HL-60/S4 (cell line): ENCODE measurements around the gene LIMK2.
"Not testable (repeated sequence)": the region's sequence is repeated elsewhere in the genome, so short reads cannot be mapped to it uniquely, and the experiment has no call there.

Source experiments
- in situ Hi-C: fragments of 300-500 bp; cut with MboI; formaldehyde crosslinking; loops from 2 replicates; pipeline ENCODE4 v1.14.3; 2022; ENCODE audit warnings: low sequenced_read_pairs

Gene LIMK2

DNA sequence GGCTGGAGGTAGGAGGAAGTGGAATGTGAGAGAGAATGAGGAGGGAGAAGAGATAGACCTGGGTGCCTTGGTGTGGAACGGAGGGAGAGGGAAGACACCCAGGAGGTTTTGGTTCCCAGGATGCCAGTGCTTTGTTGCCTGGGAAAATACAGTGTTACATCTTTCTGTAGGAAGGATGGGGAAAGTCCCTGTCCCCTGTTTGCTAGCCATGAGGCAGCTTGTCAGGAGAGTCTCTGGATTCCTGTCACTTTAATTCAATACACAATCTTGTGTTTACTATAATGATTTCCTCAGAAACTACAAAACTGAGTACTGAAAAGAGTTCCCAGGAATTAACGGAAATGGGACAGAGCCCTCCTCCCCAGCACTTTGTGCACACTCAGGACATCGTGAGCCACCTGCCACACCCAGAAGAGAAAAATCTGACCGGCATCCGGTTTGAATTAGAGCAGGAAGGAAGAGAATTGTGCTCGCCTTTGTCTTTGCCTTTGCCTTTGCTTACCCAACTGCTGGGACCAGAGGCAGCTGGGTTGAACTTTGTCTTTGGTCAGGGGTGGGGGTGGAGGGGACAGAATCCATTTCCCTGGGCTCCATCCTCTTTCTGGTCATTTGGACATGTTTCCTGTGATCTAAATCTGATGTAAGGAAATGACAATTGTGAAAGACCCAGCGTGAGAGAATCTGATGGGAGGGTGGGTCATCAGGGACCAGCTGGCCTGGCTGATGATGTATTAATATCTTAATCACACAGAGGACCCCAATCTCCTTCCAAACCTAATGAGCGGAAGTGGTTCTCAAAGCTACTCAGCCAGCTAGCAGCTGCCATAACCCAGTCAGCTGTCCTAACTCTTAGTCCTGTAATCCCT, 1.3 kb upstream of the LIMK2 start:
- in situ Hi-C loops: no loop called here

DNA sequence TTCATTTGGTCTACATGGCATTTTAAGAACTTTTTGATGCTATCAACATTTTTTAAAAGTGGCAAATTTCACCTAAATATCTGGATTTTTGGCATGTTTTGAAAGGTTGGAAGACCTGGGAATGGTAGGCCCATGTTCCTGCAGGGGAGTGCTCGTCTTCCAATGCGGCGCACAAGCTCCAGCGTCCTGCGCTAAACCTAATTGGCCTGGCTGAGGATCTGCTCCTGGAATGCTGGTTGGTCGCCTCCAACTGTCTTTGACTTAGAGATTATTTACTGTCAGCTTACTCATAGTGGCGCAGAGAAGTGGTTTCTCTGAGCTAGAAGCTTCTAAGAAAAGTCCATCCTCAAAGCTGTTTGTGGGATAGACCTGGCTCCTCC, 626 bp upstream of the LIMK2 start:
- in situ Hi-C loops: no loop called here

DNA sequence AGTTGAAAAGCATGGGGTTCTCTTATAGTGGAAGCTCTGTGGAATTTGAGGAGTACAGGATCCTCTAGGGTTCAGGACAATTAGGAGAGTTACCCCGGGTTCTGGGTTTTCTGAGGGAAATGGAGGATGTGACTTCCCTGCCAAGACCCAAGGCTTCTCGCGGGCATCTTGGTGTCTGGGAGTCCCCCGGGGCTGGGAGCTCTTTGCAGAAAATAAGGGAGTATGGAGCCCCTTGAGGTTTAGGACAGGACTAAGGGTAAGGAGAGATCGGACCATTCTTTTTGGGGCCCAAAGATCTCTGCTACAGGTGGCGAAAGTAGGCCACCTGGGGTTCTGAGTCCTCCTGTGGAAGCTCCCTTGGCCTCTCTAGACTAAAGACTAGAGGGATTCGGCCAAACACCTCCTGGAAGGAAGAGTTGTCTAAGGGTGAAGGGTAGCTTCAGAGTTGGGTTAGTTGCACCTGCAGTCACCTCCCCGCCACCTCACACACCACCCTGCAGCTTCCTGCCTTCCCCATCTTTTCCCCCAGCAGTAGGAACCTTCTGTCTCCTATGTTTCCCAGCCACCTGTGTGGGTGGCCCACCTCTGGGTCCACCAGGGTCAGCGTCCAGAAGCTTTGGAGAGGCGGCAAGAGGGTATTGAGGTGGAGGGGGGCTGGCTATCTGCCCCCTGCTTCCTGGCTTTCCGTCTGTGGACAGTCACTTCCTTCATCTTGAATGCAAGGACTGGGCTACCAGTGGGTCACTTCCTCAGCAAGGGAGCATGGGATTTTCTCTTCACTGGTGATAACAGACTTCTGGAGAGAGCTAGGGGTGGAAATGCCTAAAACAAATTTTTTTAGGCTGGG, 908 bp downstream of the LIMK2 start:
- in situ Hi-C loops: no loop called here

DNA sequence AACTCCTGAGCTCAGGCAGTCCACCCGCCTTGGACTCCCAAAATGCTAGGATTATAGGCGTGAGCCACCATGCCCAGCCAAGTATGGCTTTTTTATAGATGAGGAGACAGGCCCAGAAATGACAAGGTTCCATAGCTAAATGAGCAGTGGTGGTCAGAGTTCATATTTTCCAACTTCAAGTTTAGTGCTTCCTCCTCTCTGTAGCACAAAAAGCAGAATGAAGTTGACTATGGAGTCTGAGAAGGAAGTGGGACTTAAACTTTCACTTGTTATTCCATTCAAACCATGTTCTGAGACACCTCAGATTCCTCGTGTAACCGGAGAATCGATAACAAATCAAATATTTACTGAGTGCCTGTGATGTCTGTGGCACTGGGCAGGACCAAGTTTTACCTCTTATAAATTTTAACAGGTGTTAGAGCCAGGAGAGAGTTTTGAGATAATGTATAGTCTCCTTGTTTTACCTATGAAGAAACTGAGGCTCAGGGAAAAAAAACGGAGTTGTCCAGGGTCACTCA, 3.0 kb downstream of the LIMK2 start:
- in situ Hi-C loops: no loop called here

DNA sequence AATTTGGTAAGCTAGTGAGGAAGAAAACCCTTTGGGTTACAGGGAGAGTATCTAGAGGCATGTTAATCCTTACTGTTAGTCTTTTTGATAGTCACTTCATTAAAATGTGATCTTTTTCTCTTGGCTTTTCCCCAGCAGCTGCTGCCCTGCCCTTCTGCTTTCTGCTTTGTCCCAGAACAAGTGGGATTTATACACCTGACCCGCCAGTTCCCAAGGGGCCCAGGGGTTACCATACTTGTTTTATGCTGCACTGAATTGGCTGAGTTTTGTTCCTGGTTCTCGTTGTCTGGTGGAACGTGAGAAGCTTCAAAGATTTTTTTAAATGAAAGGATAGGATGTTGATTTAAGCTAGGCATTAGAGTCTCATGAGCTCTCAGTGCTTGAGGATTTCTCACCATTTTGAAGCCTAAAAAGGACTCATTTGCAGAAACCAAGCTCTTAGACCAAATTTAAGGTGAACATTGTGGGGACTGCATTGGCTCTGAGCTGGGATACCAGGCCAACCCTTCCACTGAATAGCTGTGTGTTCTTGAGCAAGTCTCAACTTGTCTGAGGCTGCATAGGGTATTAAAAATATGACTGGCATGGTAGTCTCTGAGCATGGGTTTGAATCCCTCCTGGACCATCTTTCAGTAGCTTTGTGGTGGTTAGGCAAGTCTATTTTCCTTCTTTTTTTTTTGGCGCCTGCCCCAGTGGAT, 6.6 kb downstream of the LIMK2 start:
- in situ Hi-C loops: no loop called here

DNA sequence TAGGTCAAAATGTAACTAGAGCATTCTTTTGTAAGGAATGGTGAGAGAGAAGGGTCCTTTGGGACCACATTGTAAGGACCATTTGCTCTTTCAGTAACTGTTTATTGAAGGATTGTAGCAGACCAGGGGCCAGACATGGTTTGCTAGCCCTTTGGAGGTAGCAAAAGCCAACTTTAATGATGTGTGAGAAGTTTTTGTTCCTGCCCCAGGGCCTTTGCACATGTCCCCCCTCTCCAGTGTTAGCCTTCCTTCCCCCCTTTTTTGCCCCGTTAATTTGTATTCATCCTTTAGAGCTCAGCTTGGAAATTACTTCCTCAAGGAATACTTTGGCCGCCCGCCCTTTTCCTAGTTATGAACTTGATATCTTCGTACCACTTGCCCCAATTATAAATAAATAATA, 9.0 kb downstream of the LIMK2 start:
- in situ Hi-C loops: no loop called here

DNA sequence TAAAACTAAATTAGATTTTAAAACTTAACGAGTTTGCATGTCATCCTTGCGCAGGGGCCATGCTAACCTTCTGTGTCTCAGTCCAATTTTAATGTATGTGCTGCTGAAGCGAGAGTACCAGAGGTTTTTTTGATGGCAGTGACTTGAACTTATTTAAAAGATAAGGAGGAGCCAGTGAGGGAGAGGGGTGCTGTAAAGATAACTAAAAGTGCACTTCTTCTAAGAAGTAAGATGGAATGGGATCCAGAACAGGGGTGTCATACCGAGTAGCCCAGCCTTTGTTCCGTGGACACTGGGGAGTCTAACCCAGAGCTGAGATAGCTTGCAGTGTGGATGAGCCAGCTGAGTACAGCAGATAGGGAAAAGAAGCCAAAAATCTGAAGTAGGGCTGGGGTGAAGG, 10.6 kb downstream of the LIMK2 start:
- in situ Hi-C loops: no loop called here

DNA sequence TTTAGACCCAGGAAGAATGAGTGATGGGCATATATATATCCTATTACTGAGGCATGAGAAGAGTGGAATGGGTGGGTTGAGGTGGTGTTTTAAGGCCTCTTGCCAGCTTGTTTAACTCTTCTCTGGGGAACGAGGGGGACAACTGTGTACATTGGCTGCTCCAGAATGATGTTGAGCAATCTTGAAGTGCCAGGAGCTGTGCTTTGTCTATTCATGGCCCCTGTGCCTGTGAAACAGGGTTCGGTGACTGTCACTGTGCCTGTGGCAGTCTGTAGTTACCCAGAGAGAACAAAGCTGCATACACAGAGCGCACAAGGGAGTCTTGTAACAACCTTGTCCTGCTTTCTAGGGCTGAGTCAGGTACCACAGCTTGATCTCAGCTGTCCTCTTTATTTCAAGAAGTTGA, 11.7 kb downstream of the LIMK2 start:
- in situ Hi-C loops: no loop called here

DNA sequence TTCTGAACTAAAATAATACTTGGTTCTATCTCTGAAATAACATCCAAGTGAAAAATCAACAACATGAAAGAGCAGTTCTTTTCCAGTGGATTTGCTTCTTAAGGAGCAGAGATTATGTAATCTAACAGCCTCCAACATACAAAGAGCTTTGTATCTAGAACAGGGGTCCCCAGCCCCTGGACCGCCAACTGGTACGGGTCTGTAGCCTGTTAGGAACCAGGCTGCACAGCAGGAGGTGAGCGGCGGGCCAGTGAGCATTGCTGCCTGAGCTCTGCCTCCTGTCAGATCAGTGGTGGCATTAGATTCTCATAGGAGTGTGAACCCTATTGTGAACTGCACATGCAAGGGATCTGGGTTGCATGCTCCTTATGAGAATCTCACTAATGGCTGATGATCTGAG, 12.6 kb downstream of the LIMK2 start:
- in situ Hi-C loops: not testable (repeated sequence)

DNA sequence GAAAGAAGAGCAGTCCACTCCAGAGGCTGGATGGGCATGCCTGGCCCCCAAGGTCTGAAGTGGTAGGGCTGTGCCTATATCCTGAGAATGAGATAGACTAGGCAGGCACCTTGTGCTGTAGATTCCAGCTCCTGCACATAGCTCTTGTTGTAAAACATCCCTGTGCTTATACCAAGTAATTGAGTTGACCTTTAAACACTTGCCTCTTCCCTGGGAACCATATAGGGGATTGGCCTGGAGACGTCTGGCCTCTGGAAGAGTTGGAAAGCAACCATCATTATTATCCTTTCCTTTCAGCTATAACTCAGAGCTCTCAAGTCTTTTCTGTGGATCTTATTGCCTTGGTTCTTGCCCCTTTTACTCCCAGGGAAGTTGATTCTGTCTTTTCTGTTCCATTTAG, 15.1 kb downstream of the LIMK2 start:
- in situ Hi-C loops: no loop called here

DNA sequence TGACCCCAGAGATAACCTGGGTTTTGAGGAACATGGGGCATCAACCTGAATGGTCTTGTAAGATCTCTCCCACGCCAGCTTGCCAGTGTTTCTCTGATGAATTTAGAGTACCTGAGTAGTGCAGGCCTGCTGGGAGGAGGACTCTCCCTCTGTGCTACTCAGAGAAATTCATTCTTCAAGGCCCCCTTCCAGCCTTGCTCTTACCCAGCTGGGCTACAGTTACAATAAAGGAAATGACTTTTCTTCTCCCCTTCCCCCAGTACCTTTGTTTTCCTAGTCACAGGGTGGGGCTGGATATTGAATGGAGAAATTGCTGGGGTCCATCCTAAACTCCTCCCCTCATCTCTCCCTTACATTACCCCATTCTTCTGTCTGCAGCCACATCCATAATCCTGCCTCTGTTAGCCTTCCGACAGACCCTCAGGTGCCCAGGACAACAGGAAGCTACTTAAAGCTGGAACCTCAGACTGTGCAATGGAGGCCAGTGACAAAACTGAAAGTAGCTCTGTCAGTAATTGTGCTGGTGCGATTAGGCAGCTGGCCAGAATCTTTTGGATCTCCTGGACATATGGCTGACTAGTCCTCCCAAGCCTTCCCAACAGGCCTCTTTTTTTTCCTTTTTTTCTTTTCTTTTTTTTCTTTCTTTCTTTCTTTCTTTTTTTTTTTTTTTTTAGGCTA, 17.4 kb downstream of the LIMK2 start:
- in situ Hi-C loops: no loop called here

DNA sequence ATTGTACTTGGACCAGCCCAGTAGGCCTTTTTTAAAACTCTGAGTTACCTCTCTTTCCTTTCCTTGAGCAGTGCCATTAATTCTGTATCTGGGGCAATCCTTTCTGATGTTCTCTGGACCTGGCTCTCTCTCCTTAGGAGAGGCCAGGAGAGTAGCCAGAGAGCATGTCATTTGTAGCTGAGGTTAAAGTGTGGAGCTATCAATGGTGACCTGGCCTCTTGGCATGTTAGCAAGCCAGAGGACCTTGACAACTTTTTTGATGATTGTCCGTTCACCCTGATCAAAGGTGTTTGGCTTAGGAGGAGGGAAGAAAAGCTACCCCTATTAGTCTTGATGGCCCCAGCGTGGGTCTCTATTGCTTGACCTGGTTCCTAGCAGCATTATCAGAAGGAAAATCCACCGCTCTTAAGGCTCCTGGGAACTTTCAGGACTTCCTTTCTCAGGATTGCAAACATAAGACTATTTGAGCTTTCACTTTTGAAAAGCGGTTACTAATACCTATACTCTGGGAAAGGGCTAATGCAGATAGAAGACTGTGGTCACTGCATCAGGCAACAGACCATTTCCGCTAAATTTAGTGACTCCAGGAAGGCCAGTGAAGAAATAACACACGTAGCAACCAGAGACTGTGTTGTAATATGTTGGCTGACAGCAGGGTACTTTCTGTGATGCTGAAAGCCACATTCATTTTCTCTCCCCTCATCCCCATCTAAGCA, 18.2 kb downstream of the LIMK2 start:
- in situ Hi-C loops: no loop called here

DNA sequence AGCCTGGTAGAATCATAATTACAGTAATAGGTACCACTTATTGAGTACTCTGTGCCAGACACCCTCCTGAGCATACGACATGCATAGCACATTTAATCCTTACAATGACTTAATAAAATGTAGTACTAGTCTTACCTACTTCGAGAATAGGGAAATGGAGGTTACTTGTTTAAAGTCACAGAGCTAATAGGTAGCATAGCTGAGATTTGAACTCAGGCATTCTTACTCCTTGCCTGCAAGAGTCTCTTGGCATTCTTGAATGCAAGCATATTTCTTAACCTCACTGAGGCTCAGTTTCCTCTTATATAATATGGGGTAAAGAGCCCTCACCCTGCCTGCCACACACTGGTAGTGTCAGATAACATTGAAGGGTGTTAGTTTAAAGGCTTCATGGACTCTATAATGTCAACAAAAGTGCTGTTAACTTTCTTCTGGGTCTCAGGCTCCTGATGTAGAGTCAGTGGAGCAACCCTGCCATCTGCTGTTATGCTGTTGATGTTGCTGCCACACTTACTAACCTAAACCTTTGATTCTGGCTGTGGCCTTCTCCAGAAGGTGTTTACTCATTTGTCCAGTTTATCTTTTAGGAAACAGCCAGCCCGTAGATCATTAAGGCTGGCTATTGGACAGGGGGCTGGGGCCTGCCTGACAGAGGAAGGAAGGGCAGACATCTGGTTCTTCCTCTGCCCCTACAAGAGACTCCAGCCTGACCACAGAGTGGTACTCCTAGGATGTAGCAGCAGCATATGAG, 18.9 kb downstream of the LIMK2 start:
- in situ Hi-C loops: no loop called here

DNA sequence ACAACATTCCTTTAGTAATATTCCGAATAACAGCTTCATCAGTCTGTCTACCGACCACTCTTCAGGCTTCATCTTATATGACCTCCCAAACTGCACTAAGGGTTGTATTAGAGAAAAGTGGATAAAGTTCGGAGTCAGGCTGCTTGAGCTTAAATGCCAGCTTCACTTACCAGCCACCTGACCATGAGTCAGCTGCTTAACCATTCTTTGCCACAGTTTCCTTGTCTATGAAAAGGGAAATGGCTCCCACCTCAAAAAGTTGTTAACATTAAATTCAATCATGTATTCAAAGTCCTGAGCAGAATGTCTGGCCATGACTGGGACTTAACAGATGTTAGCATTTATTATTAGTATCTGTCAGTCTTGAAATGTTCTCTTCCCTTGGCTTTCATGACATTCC, 20.9 kb downstream of the LIMK2 start:
- in situ Hi-C loops: no loop called here

DNA sequence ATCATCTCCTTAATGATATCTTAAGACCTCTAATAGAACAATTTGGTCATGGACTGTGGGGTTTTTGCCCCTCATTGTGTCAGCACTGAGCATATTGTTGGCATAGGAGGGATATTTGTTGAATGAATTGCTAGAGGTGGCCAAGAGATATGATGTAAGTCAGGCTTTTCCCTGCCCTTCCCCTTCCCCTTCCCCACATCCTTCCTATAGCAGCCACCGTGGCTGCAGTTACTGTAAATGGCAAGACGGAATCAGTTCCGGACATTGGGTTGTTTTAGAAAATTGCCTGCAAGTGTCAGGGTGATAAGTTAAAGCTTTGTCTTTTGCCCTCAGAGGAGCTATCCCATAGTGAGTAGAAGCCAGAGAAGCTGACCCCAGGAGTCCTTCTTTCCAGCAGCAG, 23.0 kb downstream of the LIMK2 start:
- in situ Hi-C loops: no loop called here

DNA sequence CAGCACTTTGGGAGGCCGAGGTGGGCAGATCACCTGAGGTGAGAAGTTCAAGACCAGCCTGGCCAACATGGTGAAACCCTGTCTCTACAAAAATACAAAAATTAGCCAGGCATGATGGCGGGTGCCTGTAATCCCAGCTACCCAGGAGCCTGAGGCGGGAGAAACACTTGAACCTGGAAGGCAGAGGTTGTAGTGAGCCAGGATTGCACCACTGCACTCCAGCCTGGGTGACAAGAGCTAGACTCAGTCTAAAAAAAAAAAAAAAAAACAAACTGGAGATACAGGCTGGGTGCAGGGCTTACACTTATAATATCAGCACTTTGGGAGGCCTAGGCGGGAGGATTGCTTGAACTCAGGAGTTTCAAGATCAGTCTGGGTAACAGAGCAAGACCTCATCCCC, 23.9 kb downstream of the LIMK2 start:
- in situ Hi-C loops: not testable (repeated sequence)

DNA sequence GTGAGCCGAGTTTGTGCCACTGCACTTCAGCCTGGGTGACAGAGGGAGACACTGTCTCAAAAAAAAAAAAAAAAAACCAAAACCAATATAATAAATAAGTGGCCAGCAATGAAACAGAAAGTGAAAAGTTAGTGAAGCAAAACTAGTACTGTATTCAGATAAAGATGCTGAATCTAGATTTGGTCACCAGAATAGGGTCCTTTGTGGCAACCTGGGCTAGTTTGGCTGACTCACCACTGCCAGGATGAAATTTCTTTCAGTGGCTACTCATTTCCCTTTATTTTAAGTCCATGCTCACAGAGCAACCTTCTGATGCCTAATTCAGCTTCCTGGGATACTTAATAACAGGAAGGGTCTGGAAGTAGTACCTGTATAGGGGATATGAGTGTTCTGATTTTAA, 26.0 kb downstream of the LIMK2 start:
- in situ Hi-C loops: no loop called here

DNA sequence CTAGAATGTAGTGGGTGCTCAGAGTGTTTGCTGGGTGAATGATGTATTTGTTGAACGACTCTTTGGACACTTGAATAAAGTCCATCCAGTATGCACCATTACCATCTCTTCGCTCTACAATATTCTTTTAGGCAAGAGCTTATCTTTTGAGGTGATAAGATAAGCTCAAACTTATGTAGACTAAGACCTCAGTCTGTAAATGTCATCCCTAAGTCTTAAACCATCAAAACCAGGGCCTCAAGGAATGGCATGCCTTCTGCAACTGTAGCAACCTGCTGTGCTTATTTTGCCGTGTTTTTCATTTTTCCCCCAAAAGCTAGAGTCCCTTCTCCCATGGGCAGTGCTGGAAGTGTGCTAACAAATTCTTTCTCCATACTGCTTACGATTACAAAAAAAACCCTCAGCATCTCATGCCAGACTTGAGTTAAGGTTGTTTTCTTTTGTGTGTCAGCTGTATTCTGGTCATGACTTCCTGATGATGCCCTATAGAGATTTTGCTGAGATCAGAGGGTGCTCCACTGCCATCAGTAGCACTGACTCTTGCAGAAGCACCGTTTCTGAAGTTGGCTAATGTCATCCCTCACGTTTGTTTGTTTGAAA, 27.8 kb downstream of the LIMK2 start:
- in situ Hi-C loops: no loop called here

DNA sequence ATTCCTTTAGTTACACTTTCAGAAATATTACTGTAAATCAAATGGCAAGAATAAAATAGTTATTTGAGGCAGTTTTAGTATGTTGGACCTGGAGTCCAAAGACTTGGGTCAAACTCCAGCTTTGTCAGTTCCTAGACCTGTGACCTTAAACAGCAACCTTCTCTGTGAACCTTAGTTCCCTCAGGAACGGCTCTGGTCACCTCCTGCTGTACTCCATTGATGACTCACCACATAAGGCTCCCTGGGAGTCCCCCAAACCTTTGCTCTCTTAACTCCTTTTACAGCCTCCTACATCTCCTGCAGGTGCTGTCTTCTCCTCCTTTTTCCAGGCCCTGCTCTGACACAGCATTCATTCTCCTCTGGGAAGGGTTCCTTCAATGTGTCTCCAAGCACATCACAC, 29.1 kb downstream of the LIMK2 start:
- in situ Hi-C loops: no loop called here
